Hepatocyte (in vitro differentiated cells): ENCODE results near the gene SOX21.

ENCODE experiments used
- CTCF ChIP-seq: fragments of 200-600 bp; sonication (generic); IDR thresholded peaks from 2 replicates; pipeline ENCODE4 v1.5.1; 2016; ENCODE audit warnings: antibody characterized with exemption, mild to moderate bottlenecking; ENCODE audit not compliant: poor library complexity
- EZH2 ChIP-seq: fragments of 200-600 bp; sonication (generic); IDR thresholded peaks from 2 replicates; pipeline ENCODE4 v1.6.1; 2016; ENCODE audit warnings: antibody characterized with exemption, mild to moderate bottlenecking, borderline replicate concordance

- TF ChIP-seq CTCF (no peak), EZH2 (peak; percentile 98)
Observed at GRCh38 chr13:94706843-94707399, 5.4 kb downstream of the SOX21 start.
